Activated T-helper 2 cell treated with anti-CD3 and anti-CD28 coated beads, Interferon-gamma antibody, Interleukin-2, Interleukin-4, amounts not matched to agents 10 μg/mL and 5 μg/mL and 100 μg/mL, durations not matched to agents 14 hours and 24 hours and 36 hours (primary cell): Measurements from ENCODE around the gene RACGAP1. TPM values are rescaled to one million over a fixed set of nuclear protein-coding genes. Genes with fewer than 3 reads are reported as not detected.
A peak's percentile ranks its signal among the peaks of the same experiment; 100 is the strongest.
"Not testable (repeated sequence)": the region's sequence is repeated elsewhere in the genome, so short reads cannot be mapped to it uniquely, and the experiment has no call there.

Experiments
- DNase-seq: peaks from one replicate; pipeline ENCODE4 v3.0.0; 2021; ENCODE audit warnings: low spot score
- H3K27ac Mint-ChIP-seq: one replicate; pipeline ENCODE4 v1.8.0; 2021; ENCODE audit warnings: mixed read lengths
- H3K27me3 Mint-ChIP-seq: one replicate; pipeline ENCODE4 v1.8.0; 2021; ENCODE audit warnings: low read depth, mixed read lengths
- H3K36me3 Mint-ChIP-seq: one replicate; pipeline ENCODE4 v1.8.0; 2021; ENCODE audit warnings: low read depth, mixed read lengths
- H3K4me1 Mint-ChIP-seq: one replicate; pipeline ENCODE4 v1.8.0; 2021; ENCODE audit warnings: low read depth, mixed read lengths
- H3K4me3 Mint-ChIP-seq: one replicate; pipeline ENCODE4 v1.8.0; 2021; ENCODE audit warnings: low read depth, mild to moderate bottlenecking, moderate library complexity, mixed read lengths
- H3K9me3 Mint-ChIP-seq: one replicate; pipeline ENCODE4 v1.8.0; 2021; ENCODE audit warnings: mixed read lengths
- intact Hi-C: fragments of 100-400 bp; cut with micrococcal nuclease; formaldehyde crosslinking; loops from one replicate; pipeline ENCODE4 v1.15.1; 2023
- total RNA-seq: library from RNA; stranded (reverse); gene quantifications from 2 replicates; pipeline ENCODE4 v1.2.3, GENCODE V29; 2022

Gene RACGAP1
- total RNA-seq, 1 donor from 2014 or later = 77.8 TPM

DNA sequence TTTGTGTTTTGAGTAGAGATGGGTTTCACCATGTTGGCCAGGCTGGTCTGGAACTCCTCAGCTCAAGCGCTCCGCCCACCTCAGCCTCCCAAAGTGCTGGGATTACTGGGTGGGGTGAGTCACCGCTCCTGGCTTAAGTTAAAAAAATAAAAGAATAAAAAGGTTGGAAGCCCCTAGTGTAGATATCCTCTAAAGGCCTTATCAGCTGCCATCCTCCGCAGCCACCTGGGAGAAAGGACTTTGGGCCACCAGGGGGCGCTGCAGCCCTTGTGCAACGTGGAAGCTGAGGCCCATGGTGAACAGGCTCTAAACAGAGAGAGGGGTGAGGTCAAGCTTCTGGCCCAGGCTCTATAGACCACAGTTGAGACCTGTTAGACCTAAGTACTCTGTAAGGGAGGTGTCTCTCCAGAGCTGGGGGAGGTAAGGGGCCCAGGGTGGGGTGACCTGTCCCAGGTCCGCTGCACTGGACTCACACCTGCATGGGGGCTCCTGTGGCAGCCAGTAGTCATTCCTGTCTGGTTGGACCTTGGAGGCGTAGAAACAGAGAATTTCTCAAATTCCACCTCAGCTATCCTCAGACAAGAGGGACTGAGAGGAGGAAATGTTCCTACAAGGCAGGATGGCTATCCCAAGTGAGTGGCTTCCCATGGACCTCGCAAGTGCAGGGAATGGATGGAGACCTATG is 14.0 kb upstream of the RACGAP1 start:
- Mint-ChIP-seq H3K9me3 (no peaks in the 10 kb centered on the region), H3K4me1 (peaks cover 30% of the 10 kb centered on the region), H3K27ac (no peak overlapping the region), H3K27me3 (peaks cover 18% of the 10 kb centered on the region), H3K36me3 (no peaks in the 10 kb centered on the region), H3K4me3 (no peak overlapping the region)
- intact Hi-C loops = loop anchor here (1.0 kb wide), 2 partner anchors 17 to 31 kb away; no protein-coding TSS in a partner anchor
- DNase-seq = peak; percentile 75

GRCh38 chr12:50038336-50038735 is 13.0 kb upstream of the RACGAP1 start:
- Mint-ChIP-seq H3K36me3 (no peaks in the 10 kb centered on the region), H3K27me3 (peaks cover 18% of the 10 kb centered on the region), H3K9me3 (no peaks in the 10 kb centered on the region), H3K27ac (no peak overlapping the region), H3K4me3 (no peak overlapping the region), H3K4me1 (peaks cover 20% of the 10 kb centered on the region)
- no peak for DNase-seq
- intact Hi-C loops = no loop called here

GRCh38 chr12:50032854-50033581 is 7.7 kb upstream of the RACGAP1 start:
- H3K4me3 Mint-ChIP-seq = no peak overlapping the region
- H3K4me1 Mint-ChIP-seq = no peaks in the 10 kb centered on the region
- no peaks in the 10 kb centered on the region for H3K36me3 Mint-ChIP-seq
- H3K27me3 Mint-ChIP-seq = peaks cover 21% of the 10 kb centered on the region
- intact Hi-C loops = no loop called here
- DNase-seq = no peak
- H3K9me3 Mint-ChIP-seq = no peaks in the 10 kb centered on the region
- no peak overlapping the region for H3K27ac Mint-ChIP-seq

GRCh38 chr12:50032515-50032853 is 7.2 kb upstream of the RACGAP1 start:
- DNase-seq = no peak
- no peaks in the 10 kb centered on the region for H3K4me1 Mint-ChIP-seq
- intact Hi-C loops = no loop called here

DNA sequence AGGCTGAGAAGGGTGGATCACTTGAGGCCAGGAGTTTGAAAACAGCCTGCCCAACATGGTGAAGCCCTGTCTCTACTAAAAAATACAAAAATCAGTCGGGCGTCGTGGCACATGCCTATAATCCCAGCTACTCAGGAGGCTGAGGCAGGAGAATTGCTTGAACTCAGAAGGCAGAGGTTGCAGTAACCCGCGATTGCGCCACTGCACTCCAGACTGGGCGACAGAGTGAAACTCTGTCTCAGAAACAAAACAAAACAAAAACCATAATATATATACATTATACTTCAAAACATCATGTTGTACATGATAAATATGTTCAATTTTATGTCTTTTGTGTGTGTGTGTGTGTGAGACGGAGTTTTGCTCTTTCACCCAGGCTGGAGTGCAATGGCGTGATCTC is 5.2 kb upstream of the RACGAP1 start:
- H3K36me3 Mint-ChIP-seq, H3K9me3 Mint-ChIP-seq: not testable (repeated sequence)

More at GRCh38 chr12:50032515-50032853, 7.2 kb upstream of the RACGAP1 start:
- Mint-ChIP-seq H3K36me3 (no peaks in the 10 kb centered on the region), H3K9me3 (no peaks in the 10 kb centered on the region), H3K27ac (no peak overlapping the region), H3K4me3 (no peak overlapping the region), H3K27me3 (peaks cover 21% of the 10 kb centered on the region)

DNA sequence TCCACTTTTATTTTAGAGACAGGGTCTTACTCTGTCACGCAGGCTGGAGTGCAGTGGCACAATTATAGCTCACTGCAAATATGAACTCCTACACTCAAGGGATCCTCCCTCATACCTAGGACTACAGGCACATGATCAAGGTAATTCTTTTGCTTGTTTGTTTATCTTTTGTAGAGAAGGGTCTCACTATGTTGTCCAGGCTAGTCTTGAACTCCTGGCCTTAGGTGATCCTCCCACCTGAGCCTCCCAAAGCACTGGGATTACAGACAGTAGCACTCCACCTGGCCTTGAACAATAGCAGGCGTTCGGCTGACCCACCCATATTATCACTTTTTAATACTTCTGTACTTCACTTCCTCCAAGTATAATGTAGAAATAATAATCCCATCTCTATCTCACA is 1.4 kb upstream of the RACGAP1 start:
- DNase-seq = no peak
- H3K27me3 Mint-ChIP-seq = peaks cover 3% of the 10 kb centered on the region
- peaks cover 3% of the 10 kb centered on the region for H3K9me3 Mint-ChIP-seq
- no peak overlapping the region for H3K27ac Mint-ChIP-seq
- H3K36me3 Mint-ChIP-seq = peaks cover 20% of the 10 kb centered on the region
- peaks cover 21% of the 10 kb centered on the region for H3K4me1 Mint-ChIP-seq
- no peak overlapping the region for H3K4me3 Mint-ChIP-seq
- intact Hi-C loops = no loop called here

More for the DNA sequence above, 5.2 kb upstream of the RACGAP1 start:
- H3K4me3 Mint-ChIP-seq, DNase-seq, H3K27ac Mint-ChIP-seq, H3K4me1 Mint-ChIP-seq, intact Hi-C loops: not testable (repeated sequence)
- H3K27me3 Mint-ChIP-seq = peaks cover 11% of the 10 kb centered on the region

DNA sequence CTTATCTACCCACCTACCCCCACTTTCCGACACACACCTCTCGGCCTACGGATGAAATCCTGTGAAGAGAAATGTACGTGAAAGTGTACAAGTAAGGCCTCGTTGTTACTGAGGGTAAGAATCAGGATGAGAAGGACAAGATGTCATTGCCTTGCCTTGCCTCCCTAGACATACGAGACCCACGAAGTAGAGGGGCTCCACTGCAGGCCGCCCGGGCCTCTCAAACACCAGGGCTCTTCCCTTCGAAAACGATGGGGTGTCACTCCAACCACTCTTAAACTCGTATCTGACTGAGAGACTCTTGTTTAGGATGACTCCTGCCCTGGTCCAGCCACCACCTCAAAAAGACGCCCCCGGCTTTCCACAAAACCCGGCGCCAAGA is 498 bp downstream of the RACGAP1 start:
- DNase-seq = no peak
- Mint-ChIP-seq H3K4me3 (peak overlapping the region; percentile 99), H3K36me3 (peaks cover 26% of the 10 kb centered on the region), H3K27ac (peak overlapping the region; percentile 98), H3K27me3 (no peaks in the 10 kb centered on the region), H3K9me3 (peaks cover 3% of the 10 kb centered on the region), H3K4me1 (peaks cover 30% of the 10 kb centered on the region)
- intact Hi-C loops = loop anchor here (1.0 kb wide), 1 partner anchor 19 kb away; no protein-coding TSS in a partner anchor

DNA sequence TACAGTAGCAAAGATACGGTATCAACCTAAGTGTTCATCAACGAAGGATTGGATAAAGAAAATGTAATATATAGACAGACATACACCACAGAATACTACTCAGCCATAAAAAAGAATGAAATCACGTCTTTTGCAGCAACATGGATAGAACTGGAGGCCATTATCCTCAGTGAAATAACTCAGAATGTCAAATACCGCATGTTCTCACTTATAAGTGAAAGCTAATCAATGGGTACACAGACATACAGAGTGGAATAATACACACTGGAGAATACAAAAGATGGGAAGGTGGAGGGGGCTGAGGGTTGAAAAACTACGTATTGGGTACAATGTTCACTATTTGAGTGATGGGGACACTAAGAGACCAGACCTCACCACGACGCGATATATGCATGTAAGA is 1.1 kb downstream of the RACGAP1 start:
- peaks cover 3% of the 10 kb centered on the region for H3K9me3 Mint-ChIP-seq
- H3K4me3 Mint-ChIP-seq = peak overlapping the region; percentile 99

GRCh38 chr12:50022903-50023302 is 2.4 kb downstream of the RACGAP1 start:
- intact Hi-C loops = no loop called here
- no peak overlapping the region for H3K27ac Mint-ChIP-seq
- H3K4me1 Mint-ChIP-seq = peaks cover 43% of the 10 kb centered on the region
- no peak for DNase-seq
- peaks cover 40% of the 10 kb centered on the region for H3K36me3 Mint-ChIP-seq
- H3K4me3 Mint-ChIP-seq = peak overlapping the region; percentile 99
- no peaks in the 10 kb centered on the region for H3K27me3 Mint-ChIP-seq
- H3K9me3 Mint-ChIP-seq = peaks cover 3% of the 10 kb centered on the region

More for the DNA sequence above, 1.1 kb downstream of the RACGAP1 start:
- no peaks in the 10 kb centered on the region for H3K27me3 Mint-ChIP-seq
- peak overlapping the region; percentile 98 for H3K27ac Mint-ChIP-seq
- H3K36me3 Mint-ChIP-seq = peaks cover 32% of the 10 kb centered on the region
- DNase-seq = no peak
- intact Hi-C loops = no loop called here
- H3K4me1 Mint-ChIP-seq = peaks cover 33% of the 10 kb centered on the region

GRCh38 chr12:50021031-50021430 is 4.3 kb downstream of the RACGAP1 start:
- Mint-ChIP-seq H3K4me1 (peaks cover 40% of the 10 kb centered on the region), H3K36me3 (peaks cover 44% of the 10 kb centered on the region), H3K4me3 (no peak overlapping the region), H3K9me3 (peaks cover 3% of the 10 kb centered on the region), H3K27ac (no peak overlapping the region), H3K27me3 (no peaks in the 10 kb centered on the region)
- intact Hi-C loops = no loop called here
- no peak for DNase-seq

DNA sequence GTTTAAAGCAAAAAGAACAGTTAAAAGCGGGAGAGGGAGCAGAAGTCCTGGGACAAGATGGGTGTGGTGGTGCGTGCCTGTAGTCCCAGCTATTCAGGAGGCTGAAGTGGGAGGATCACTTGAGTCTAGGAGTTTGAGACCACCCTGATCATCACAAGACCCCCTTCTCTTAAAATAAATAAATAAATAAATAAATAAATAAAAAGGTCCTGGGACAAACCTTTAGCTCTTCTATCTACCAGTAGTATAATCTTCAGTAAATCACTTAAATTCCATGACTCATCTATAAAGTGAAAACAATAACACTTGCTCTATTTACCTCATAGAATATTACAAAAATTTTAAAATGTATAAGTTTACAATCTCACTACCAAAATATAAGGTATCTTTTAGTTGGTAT is 5.8 kb downstream of the RACGAP1 start:
- Mint-ChIP-seq H3K27me3 (no peaks in the 10 kb centered on the region), H3K36me3 (peaks cover 43% of the 10 kb centered on the region), H3K27ac (no peak overlapping the region), H3K4me3 (no peak overlapping the region), H3K9me3 (no peaks in the 10 kb centered on the region), H3K4me1 (peaks cover 36% of the 10 kb centered on the region)
- intact Hi-C loops = no loop called here
- DNase-seq = no peak

DNA sequence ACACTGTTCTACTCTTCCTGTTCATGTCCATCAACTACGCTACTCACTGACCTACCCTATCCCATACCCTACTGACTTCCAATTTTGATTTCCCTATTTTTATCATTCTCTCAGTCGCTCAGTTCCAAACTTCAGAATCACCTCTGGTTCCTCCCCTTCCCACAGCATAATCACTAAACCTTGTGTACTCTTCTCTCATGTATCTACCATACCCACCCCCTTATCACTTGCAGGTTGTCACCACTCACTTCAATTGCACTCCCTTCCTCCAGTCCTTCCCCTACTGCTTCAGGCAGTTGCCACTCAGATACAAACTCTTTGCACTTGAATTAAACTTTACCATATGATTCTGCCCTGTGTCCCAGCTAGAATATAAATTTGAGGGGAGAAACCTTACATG is 6.3 kb downstream of the RACGAP1 start:
- no peak for DNase-seq
- peak overlapping the region; percentile 36 for H3K27ac Mint-ChIP-seq
- peaks cover 44% of the 10 kb centered on the region for H3K36me3 Mint-ChIP-seq
- peaks cover 35% of the 10 kb centered on the region for H3K4me1 Mint-ChIP-seq
- H3K9me3 Mint-ChIP-seq = no peaks in the 10 kb centered on the region
- H3K4me3 Mint-ChIP-seq = no peak overlapping the region
- intact Hi-C loops = no loop called here
- no peaks in the 10 kb centered on the region for H3K27me3 Mint-ChIP-seq

- Mint-ChIP-seq H3K27me3 (no peaks in the 10 kb centered on the region), H3K27ac (no peak overlapping the region)
These were observed 7.1 kb downstream of the RACGAP1 start for GRCh38 chr12:50018154-50018553.

More at GRCh38 chr12:50018154-50018553, 7.1 kb downstream of the RACGAP1 start:
- no peaks in the 10 kb centered on the region for H3K9me3 Mint-ChIP-seq
- H3K4me1 Mint-ChIP-seq = peaks cover 43% of the 10 kb centered on the region
- DNase-seq = no peak
- H3K36me3 Mint-ChIP-seq = peaks cover 50% of the 10 kb centered on the region
- intact Hi-C loops = no loop called here
- no peak overlapping the region for H3K4me3 Mint-ChIP-seq
